SHP77 treated with DMSO at 0.1 percent for 48 hours (cell line): ENCODE results near the gene CEP135.
"Not testable (repeated sequence)": the region's sequence is repeated elsewhere in the genome, so short reads cannot be mapped to it uniquely, and the experiment has no call there.

Experiments used
- DNase-seq: peaks from one replicate; lab custom pipeline; 2025; lab: John Stamatoyannopoulos, UW

The CEP135 gene

GRCh38 chr4:55948726-55949481 lies at the start of gene CEP135:
Gene CEP135, plus strand, starts transcription at chr4:55948945. Its CDS starts 3,186 bp downstream, at chr4:55952131.
- peak; percentile 94 for DNase-seq

- no peak for DNase-seq
Measured at GRCh38 chr4:55902677-55903076, 46.1 kb upstream of the CEP135 start.

- no peak for DNase-seq
Measured at GRCh38 chr4:55903577-55903976, 45.2 kb upstream of the CEP135 start.

GRCh38 chr4:55904576-55904975 lies 44.2 kb upstream of the CEP135 start:
- DNase-seq: no peak

GRCh38 chr4:55906323-55906722 lies 42.4 kb upstream of the CEP135 start:
- no peak for DNase-seq

GRCh38 chr4:55906989-55907388 lies 41.8 kb upstream of the CEP135 start:
- no peak for DNase-seq

- DNase-seq: no peak
Measured at GRCh38 chr4:55907469-55907868, 41.3 kb upstream of the CEP135 start.

GRCh38 chr4:55910140-55910539 lies 38.6 kb upstream of the CEP135 start:
- no peak for DNase-seq

- no peak for DNase-seq
Measured at GRCh38 chr4:55912249-55912648, 36.5 kb upstream of the CEP135 start.

- DNase-seq: no peak
Measured at GRCh38 chr4:55920571-55920970, 28.2 kb upstream of the CEP135 start.

- DNase-seq: no peak
Measured at GRCh38 chr4:55921093-55921492, 27.7 kb upstream of the CEP135 start.

- no peak for DNase-seq
Measured at GRCh38 chr4:55925241-55925640, 23.5 kb upstream of the CEP135 start.

- DNase-seq: no peak
Measured at GRCh38 chr4:55926610-55927009, 22.1 kb upstream of the CEP135 start.

GRCh38 chr4:55927803-55928437 lies 20.8 kb upstream of the CEP135 start:
- DNase-seq: no peak

- no peak for DNase-seq
Measured at GRCh38 chr4:55928846-55929245, 19.9 kb upstream of the CEP135 start.

GRCh38 chr4:55931043-55931442 lies 17.7 kb upstream of the CEP135 start:
- no peak for DNase-seq

- DNase-seq: no peak
Measured at GRCh38 chr4:55931833-55932232, 16.9 kb upstream of the CEP135 start.

- no peak for DNase-seq
Measured at GRCh38 chr4:55932511-55932910, 16.2 kb upstream of the CEP135 start.

- no peak for DNase-seq
Measured at GRCh38 chr4:55933611-55934010, 15.1 kb upstream of the CEP135 start.

- not testable (repeated sequence) for DNase-seq
Measured at GRCh38 chr4:55935907-55936306, 12.8 kb upstream of the CEP135 start.

GRCh38 chr4:55938481-55938880 lies 10.3 kb upstream of the CEP135 start:
- DNase-seq: no peak

GRCh38 chr4:55939421-55939820 lies 9.3 kb upstream of the CEP135 start:
- DNase-seq: no peak

GRCh38 chr4:55941881-55942396 lies 6.8 kb upstream of the CEP135 start:
- DNase-seq: no peak
